Endothelial cell (in vitro differentiated cells): Measurements from ENCODE around the gene ADAMTS5. TPM values are rescaled to one million over a fixed set of nuclear protein-coding genes. Genes with fewer than 3 reads are reported as not detected.

Experiments used
- DNase-seq: peaks from one replicate; pipeline ENCODE4 v3.0.0; 2021; ENCODE audit warnings: low spot score
- H3K27ac Mint-ChIP-seq: one replicate; pipeline ENCODE4 v1.8.0; 2021; ENCODE audit warnings: mixed read lengths, inconsistent platforms; ENCODE audit not compliant: unreplicated experiment
- H3K27me3 Mint-ChIP-seq: one replicate; pipeline ENCODE4 v1.8.0; 2021; ENCODE audit warnings: mild to moderate bottlenecking, moderate library complexity, mixed read lengths, inconsistent platforms; ENCODE audit not compliant: unreplicated experiment
- H3K36me3 Mint-ChIP-seq: one replicate; pipeline ENCODE4 v1.8.0; 2021; ENCODE audit warnings: mild to moderate bottlenecking, low read depth, mixed read lengths, inconsistent platforms; ENCODE audit not compliant: unreplicated experiment
- H3K4me1 Mint-ChIP-seq: one replicate; pipeline ENCODE4 v1.8.0; 2021; ENCODE audit warnings: mild to moderate bottlenecking, mixed read lengths, inconsistent platforms; ENCODE audit not compliant: unreplicated experiment
- H3K4me3 Mint-ChIP-seq: one replicate; pipeline ENCODE4 v1.8.0; 2021; ENCODE audit warnings: mild to moderate bottlenecking, mixed read lengths, inconsistent platforms; ENCODE audit not compliant: unreplicated experiment
- H3K9me3 Mint-ChIP-seq: one replicate; pipeline ENCODE4 v1.8.0; 2021; ENCODE audit warnings: mixed read lengths, inconsistent platforms; ENCODE audit not compliant: unreplicated experiment
- total RNA-seq: library from RNA; stranded (reverse); fragmentation: NEBNext Ultra II Directional; extraction: Animal tissue kit (Norgen Biotek cat#: 25700); gene quantifications from one replicate; pipeline ENCODE4 v1.2.1, GENCODE V29; 2021; ENCODE audit not compliant: unreplicated experiment
- TF ChIP-seq, protein P1 (sequence below): fragments of 200-600 bp; sonication (generic); IDR thresholded peaks from one replicate; pipeline ENCODE4 v1.5.0; 2021; ENCODE audit warnings: antibody characterized with exemption; ENCODE audit not compliant: unreplicated experiment

ADAMTS5 gene
- total RNA-seq, 1 donor from 2014 or later = 0.33 TPM

DNA sequence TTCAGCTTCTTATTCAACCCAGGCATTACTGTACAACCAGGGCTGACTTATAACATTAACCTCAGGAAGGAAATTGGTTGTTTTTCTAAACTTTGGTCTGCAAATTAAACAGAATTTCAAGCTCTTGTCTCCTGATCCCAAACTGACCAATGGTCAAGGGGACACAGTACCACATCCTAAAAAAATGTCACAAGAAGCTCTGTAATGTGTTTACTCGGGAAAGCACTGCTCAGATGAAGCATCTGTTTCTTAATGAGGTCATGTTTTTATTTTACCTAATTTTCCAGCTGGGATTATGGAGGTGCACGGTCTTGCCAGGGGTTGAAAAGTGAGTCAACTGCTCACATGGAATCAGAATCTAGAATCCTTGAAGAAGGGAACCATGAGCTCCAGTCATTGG lies 18.7 kb downstream of the ADAMTS5 start:
- no peak overlapping the region for H3K27ac Mint-ChIP-seq
- peaks cover 3% of the 10 kb centered on the region for H3K27me3 Mint-ChIP-seq
- no peak overlapping the region for H3K4me3 Mint-ChIP-seq
- TF ChIP-seq, protein P1, sequence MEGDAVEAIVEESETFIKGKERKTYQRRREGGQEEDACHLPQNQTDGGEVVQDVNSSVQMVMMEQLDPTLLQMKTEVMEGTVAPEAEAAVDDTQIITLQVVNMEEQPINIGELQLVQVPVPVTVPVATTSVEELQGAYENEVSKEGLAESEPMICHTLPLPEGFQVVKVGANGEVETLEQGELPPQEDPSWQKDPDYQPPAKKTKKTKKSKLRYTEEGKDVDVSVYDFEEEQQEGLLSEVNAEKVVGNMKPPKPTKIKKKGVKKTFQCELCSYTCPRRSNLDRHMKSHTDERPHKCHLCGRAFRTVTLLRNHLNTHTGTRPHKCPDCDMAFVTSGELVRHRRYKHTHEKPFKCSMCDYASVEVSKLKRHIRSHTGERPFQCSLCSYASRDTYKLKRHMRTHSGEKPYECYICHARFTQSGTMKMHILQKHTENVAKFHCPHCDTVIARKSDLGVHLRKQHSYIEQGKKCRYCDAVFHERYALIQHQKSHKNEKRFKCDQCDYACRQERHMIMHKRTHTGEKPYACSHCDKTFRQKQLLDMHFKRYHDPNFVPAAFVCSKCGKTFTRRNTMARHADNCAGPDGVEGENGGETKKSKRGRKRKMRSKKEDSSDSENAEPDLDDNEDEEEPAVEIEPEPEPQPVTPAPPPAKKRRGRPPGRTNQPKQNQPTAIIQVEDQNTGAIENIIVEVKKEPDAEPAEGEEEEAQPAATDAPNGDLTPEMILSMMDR = no peak
- peaks cover 11% of the 10 kb centered on the region for H3K4me1 Mint-ChIP-seq
- DNase-seq = no peak
- H3K36me3 Mint-ChIP-seq = no peaks in the 10 kb centered on the region
- H3K9me3 Mint-ChIP-seq = no peaks in the 10 kb centered on the region

DNA sequence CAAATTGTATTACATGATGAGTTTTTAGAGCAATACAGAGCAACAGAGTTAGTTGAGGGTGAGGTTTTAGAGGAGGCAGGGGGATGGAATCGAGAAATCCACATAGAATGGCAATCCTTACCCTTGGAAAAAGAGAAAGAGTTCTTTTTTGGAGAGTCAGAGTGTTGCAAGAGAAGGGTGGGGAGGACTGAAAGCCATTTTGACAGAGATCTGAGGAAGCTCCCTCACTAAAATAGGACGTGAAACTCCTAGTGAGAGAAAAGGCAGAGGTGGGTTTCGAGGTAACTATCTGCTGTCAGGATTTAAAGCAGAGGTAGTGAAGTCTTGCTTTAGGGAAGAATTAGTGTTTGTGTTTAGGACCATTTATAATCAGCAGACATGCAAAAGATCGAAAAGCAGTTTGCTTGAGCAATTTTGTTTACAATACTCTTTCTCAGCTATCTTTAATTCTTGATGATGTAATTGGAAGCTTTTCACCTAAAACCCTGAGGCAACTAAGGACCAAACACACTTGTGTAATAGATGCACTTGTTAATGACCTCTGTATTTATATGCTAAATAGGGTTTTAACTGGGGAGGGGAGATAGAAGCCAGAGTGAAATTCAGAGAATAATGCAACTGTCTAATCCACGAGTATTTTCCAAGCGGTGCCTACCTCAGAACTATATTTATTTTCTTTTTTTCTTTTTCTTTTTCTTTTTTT lies 20.0 kb downstream of the ADAMTS5 start:
- Mint-ChIP-seq H3K9me3 (no peaks in the 10 kb centered on the region), H3K27ac (no peak overlapping the region), H3K4me3 (no peak overlapping the region), H3K4me1 (peaks cover 11% of the 10 kb centered on the region), H3K27me3 (peaks cover 3% of the 10 kb centered on the region), H3K36me3 (no peaks in the 10 kb centered on the region)
- TF ChIP-seq, protein P1 = no peak
- no peak for DNase-seq

DNA sequence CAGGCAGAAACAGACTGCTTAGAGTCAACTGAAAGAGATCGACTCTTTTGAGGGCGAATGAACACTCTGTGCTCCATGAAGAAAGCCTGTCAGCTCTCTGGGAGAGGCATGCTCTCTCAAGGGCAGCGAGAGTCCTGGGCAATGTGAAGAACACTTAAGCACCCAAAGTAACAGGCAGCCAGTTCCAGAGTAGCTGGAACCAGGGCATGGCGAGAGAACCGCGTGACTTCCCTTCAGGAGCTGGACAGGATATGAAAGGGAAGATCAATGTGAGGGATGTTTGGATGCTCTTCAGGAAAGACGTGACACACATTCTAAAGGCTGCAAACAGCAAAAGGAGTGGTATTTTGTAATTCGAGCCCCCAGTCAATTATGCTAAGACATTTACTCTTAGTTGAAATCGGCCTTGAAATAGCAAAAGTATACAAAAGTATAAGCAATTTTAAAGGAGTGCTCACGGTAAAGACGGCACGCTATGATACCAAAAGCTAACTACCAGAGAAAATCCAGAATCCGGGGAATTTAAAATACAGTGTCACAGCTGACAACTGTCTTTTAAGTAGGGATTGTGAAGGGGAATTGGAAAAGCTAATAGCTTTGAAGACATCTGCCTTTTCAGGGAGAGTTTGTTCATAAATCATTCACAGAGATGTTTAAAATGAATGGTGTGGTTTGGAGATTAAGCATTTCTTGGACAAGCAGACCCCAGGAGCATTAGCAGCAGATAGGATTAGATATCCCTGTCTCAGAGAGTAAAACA lies 20.8 kb downstream of the ADAMTS5 start:
- H3K27ac Mint-ChIP-seq = no peak overlapping the region
- DNase-seq = no peak
- no peak overlapping the region for H3K4me3 Mint-ChIP-seq
- H3K4me1 Mint-ChIP-seq = peaks cover 11% of the 10 kb centered on the region
- peaks cover 3% of the 10 kb centered on the region for H3K27me3 Mint-ChIP-seq
- H3K36me3 Mint-ChIP-seq = no peaks in the 10 kb centered on the region
- TF ChIP-seq, protein P1 = no peak
- no peaks in the 10 kb centered on the region for H3K9me3 Mint-ChIP-seq

GRCh38 chr21:26943921-26944320 lies 23.0 kb downstream of the ADAMTS5 start:
- Mint-ChIP-seq H3K36me3 (no peaks in the 10 kb centered on the region), H3K9me3 (no peaks in the 10 kb centered on the region), H3K27me3 (peaks cover 3% of the 10 kb centered on the region), H3K4me3 (no peak overlapping the region), H3K27ac (no peak overlapping the region), H3K4me1 (peaks cover 11% of the 10 kb centered on the region)
- TF ChIP-seq, protein P1 = no peak
- no peak for DNase-seq

- peaks cover 7% of the 10 kb centered on the region for H3K4me1 Mint-ChIP-seq
- no peak for DNase-seq
- H3K36me3 Mint-ChIP-seq = no peaks in the 10 kb centered on the region
- H3K4me3 Mint-ChIP-seq = no peak overlapping the region
- TF ChIP-seq, protein P1 = no peak
- no peaks in the 10 kb centered on the region for H3K9me3 Mint-ChIP-seq
- H3K27me3 Mint-ChIP-seq = no peaks in the 10 kb centered on the region
- no peak overlapping the region for H3K27ac Mint-ChIP-seq
Measured at GRCh38 chr21:26941421-26941820, 25.5 kb downstream of the ADAMTS5 start.
